ENCODE data around the gene FGF1. TPM values are rescaled to one million over a fixed set of nuclear protein-coding genes. Genes with fewer than 3 reads are reported as not detected.

The FGF1 gene
- polyA plus RNA-seq, 3 donors, result 24.2 to 28.8 (median 28.3) TPM

DNA sequence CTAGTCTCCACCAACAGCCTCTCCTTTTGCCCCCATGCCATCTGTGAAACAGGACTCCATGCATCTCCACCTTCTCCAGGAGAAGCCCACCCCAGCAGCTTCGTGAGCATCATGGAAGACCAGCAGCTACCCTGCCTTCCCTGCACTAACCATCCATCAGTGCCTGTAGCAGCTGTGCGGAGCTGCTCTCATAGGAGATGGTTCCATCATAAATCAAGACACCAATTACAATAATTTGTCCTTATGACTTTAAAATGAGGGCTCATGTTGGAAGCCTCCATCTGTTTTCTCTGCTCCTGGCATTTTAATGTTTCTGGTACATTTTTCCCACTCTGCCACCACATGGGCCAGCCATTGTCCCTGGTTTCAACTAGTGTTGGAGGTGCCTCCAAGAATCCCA is 69.9 kb downstream of the FGF1 start:
- DNase-seq (ENCODE audit: low read depth in 3 of 3, low spot score in 2 of 3), result no peak

DNA sequence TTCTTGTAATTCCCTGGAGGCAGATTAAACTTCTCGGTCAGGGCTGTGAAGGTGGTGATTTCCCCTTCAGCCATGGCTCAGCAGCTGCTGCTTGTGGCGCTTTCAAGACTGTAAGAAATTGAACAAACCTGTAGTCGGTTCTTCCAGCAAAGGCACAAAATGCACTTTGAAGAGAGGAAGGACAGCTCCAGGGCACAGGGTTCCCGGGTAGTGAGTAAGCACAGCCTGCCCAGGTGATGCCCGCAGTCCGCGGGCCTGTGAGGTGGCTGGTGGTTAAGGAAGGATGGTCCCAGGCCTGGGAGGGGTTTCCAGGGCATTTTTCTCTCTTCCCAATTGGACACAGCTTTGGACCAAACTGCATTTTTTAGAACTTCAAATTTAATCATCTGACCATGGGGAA is 71.8 kb downstream of the FGF1 start:
- no peak for DNase-seq (ENCODE audit: low read depth in 3 of 3, low spot score in 2 of 3)

- DNase-seq (ENCODE audit: low read depth in 3 of 3, low spot score in 2 of 3), result no peak
Observed at GRCh38 chr5:142613271-142613671, 72.6 kb downstream of the FGF1 start.

- no peak for DNase-seq (ENCODE audit: low read depth in 3 of 3, low spot score in 2 of 3)
Observed at GRCh38 chr5:142612494-142613270, 73.2 kb downstream of the FGF1 start.

- no peak for DNase-seq (ENCODE audit: low read depth in 3 of 3, low spot score in 2 of 3)
Observed at GRCh38 chr5:142611154-142611553, 74.7 kb downstream of the FGF1 start.

- DNase-seq (ENCODE audit: low read depth in 3 of 3, low spot score in 2 of 3), result no peak
Observed at GRCh38 chr5:142610176-142611001, 75.5 kb downstream of the FGF1 start.

- DNase-seq (ENCODE audit: low read depth in 3 of 3, low spot score in 2 of 3), result no peak
Observed at GRCh38 chr5:142609142-142609541, 76.7 kb downstream of the FGF1 start.

DNA sequence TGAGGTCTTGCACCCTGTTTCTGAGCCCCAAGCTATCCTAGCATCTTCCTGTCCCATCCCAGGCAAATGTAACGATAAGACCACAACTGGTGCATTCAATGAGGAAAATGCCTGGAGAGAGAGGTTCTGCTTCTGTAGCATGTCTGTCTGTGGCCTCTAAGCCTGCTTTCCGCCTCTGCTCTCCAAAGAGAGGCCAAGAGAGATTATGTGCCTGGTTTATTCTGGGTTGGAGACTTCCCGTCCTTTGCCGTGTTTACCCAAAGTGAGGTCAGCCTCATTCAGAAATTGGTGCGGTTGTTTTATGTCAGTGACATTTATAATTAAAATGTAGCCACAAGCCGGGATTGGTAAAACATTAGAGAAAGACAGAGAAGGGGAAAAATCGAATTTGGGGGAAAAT is 77.8 kb downstream of the FGF1 start:
- no peak for DNase-seq (ENCODE audit: low read depth in 3 of 3, low spot score in 2 of 3)

DNA sequence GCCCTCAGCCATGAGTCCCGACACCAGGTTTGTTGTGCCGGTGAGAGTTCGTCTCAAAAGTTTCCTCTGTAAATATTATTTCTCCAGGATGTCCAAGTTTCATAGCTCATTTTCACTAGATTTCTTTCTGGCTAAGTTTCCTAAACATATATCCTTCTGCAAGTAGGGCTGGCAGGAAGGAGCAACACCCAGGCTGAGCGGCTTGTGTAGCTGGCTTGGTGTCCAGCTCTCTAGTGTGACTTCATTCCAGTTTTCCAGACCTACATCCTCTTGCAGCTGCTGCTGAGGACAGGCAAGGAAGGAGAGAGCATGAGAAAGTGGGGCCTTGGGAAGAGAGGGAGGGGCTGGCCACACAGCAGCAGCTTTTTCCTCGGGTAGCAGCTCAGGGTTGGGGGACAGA is 80.3 kb downstream of the FGF1 start:
- no peak for DNase-seq (ENCODE audit: low read depth in 3 of 3, low spot score in 2 of 3)

GRCh38 chr5:142602720-142603245 is 83.1 kb downstream of the FGF1 start:
- DNase-seq (ENCODE audit: low read depth in 3 of 3, low spot score in 2 of 3), result no peak

DNA sequence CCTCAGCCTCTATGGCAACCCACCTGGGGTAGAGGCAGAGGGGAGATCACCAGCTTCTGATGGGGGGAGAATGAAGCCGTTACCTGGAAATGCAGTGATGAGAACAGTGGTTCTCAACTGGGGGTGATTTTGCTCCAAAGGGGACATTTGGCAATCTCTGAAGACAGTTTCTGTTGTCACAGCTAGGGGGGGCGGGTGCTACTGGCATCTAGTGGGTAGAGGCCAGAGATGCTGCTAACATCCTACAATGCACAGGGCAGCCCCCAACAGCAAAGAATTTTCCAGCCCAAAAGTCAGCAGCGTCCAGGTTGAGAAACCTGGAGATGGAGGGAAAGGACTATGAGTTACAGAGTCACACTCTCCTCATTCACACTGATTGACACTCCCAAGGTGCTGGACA is 84.5 kb downstream of the FGF1 start:
- DNase-seq (ENCODE audit: low read depth in 3 of 3, low spot score in 2 of 3), result no peak

DNA sequence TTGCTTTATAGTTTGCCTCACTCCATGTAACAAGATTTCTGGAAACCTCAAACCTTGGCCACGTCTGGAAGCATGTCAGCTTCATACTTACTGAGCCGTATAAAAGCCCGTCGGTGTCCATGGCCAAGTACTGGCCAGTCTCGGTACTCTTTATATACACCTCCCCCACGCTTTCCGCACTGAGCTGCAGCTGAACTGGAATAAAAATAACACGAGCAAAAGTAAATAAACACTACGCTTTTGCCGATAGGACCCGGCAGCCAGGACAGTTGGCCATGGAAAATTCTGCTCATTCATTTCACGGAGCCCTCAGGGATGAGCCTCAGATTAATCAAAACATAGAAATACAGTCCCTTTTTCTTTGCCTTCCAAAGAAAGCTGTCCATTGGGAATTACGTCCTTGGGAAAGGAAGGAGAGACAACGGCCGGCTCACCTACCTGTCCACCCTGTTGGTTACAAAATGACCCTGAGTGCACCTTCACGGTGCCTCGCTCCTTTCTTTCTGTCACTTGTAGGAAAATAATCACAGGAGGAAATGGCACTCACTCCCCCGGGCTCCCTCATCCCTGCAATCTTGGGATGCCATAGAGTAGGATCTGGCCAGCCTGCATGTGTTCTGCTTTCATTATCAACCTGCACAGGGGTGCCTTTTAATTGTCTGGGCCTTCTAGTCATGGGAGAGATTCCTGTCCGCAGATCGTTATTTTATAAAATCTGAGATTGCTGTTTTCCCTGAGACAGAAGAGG is 85.1 kb downstream of the FGF1 start:
- DNase-seq (ENCODE audit: low read depth in 3 of 3, low spot score in 2 of 3), result peak in 1 of 3 donors; percentile 48

DNA sequence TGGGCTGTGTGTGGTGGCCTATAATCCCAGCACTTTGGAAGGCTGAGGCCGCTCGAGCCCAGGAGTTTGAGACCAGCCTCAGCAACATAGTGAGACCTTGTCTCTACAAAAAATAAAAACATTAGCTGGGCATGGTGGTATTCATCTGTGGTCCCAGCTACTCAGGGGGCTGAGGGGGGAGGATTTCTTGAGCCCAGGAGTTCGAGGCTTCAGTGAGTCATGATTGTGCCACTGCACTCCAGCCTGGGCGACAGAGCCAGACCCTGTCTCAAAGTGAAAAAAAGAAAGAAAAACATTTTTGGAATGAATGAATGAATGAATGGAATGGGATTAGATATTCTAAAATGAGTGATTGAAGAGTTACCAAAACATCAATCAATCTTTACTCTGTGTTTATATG is 85.8 kb downstream of the FGF1 start:
- no peak for DNase-seq (ENCODE audit: low read depth in 3 of 3, low spot score in 2 of 3)

DNA sequence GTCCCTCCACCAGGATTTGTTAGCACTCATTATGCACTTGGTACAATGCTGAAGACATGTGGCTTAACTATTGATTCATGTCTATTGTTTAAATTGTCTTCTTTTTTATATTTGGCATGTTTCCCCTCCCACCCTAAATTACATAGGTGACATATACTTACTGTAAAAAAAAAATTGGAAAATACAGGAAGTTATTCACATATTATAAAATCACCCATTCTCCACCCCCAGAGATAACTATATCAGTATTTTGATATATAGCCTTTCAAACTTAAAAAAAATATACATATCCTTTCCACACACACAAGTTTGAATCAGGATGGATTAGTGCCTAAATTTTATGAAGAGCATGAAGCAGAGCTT is 87.6 kb downstream of the FGF1 start:
- no peak for DNase-seq (ENCODE audit: low read depth in 3 of 3, low spot score in 2 of 3)

GRCh38 chr5:142597546-142598337 is 88.1 kb downstream of the FGF1 start:
- DNase-seq (ENCODE audit: low read depth in 3 of 3, low spot score in 2 of 3), result no peak

DNA sequence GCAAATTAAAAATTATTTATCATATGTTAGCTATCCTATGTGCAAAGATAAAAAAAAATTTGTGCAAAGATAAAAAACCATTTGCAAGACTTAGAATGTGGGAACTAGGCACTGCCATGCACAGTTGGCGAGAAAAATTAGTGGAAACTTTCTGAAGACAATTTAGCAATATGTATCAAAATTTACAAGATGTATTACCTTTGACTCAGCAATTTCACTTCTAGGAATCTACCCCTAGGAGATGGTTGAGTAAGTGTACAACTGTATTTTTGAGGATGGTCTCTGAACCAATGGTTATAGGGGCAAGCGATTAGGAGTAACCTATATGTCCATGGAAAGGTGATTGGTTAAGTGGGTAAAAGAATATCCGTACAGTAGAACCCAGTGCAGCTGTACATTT is 88.9 kb downstream of the FGF1 start:
- DNase-seq (ENCODE audit: low read depth in 3 of 3, low spot score in 2 of 3), result no peak

- DNase-seq (ENCODE audit: low read depth in 3 of 3, low spot score in 2 of 3), result no peak
Observed at GRCh38 chr5:142592365-142592764, 93.5 kb downstream of the FGF1 start.

- DNase-seq (ENCODE audit: low read depth in 3 of 3, low spot score in 2 of 3), result no peak
Observed at GRCh38 chr5:142590451-142591231, 95.2 kb downstream of the FGF1 start.

- no peak for DNase-seq (ENCODE audit: low read depth in 3 of 3, low spot score in 2 of 3)
Observed at GRCh38 chr5:142589720-142590119, 96.2 kb downstream of the FGF1 start.

Data from right renal cortex interstitium (tissue), 3 donors.